SK-MEL-5 (cell line): ENCODE data around the gene RCBTB2. TPM values are rescaled to one million over a fixed set of nuclear protein-coding genes. Genes with fewer than 3 reads are reported as not detected.

Source experiments
- DNase-seq: peaks from one replicate; pipeline ENCODE4 v3.0.0-alpha.2; 2016; ENCODE audit warnings: low read depth, low spot score
- in situ Hi-C: cut with HindIII; loops from 2 replicates; pipeline ENCODE4 v1.10.0; 2016; ENCODE audit warnings: low sequenced_read_pairs, high pct_unique_total_duplicates, low pct_unique_long_range_greater_than_20kb
- total RNA-seq: library from RNA; depleted of rRNA; stranded (reverse); fragments of >200 nt; shearing (Covaris generic); gene quantifications from 2 replicates; pipeline ENCODE4 v1.2.3, GENCODE V29; 2014

The RCBTB2 gene
- total RNA-seq, 1 experiment from 2014 or later: 4.8 TPM

DNA sequence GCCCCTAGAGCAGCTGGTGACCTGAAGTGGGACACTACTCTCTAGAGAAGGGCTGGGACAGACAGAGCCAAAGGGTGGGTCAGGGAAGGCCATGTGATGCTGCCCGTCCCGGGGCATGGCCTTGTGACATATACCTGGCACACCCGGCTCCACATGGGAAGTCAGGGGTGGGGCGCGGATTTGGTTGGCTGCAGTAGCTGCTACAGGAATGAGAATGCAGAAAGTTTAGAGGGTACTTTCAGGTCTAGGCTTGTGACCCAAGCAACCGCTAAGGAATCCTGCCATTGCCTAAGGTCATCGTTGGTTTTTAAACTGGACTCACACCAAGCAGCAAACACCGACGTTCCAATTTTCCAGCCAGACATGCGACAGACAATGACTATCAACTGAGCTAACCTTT lies 25.9 kb downstream of the RCBTB2 start:
- no peak for DNase-seq
- in situ Hi-C loops: no loop called here

- DNase-seq: no peak
- in situ Hi-C loops: no loop called here
Observed at GRCh38 chr13:48506092-48506701, 26.7 kb downstream of the RCBTB2 start.

DNA sequence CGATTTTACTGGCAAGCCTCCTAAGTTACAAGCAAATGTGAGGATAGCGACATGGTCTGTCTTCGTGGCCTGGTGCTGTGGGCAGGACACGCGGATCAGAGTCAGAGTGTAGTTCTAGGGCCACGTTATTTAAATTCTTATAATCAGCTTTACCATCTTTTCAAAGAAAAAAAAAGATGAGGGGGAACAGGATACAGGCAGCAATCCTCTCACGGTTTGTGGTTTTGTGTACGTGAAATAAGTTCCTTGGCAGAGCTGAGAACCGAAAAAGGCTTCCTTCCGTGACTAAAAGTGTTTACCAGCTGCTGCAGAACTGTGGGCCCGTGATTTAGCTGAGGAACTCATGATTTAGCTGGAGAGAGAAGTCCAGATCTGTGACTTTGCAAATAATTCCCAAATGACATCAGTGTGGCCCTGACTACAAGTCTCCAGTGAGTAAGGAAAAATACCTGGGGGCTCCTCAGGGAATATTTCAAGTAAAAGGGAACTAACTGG lies 27.2 kb downstream of the RCBTB2 start:
- in situ Hi-C loops: no loop called here
- no peak for DNase-seq

GRCh38 chr13:48505012-48505411 lies 27.9 kb downstream of the RCBTB2 start:
- DNase-seq: no peak
- in situ Hi-C loops: no loop called here

- in situ Hi-C loops: no loop called here
- DNase-seq: no peak
Observed at GRCh38 chr13:48504606-48505005, 28.3 kb downstream of the RCBTB2 start.

GRCh38 chr13:48502601-48503319 lies 30.1 kb downstream of the RCBTB2 start:
- in situ Hi-C loops: no loop called here

DNA sequence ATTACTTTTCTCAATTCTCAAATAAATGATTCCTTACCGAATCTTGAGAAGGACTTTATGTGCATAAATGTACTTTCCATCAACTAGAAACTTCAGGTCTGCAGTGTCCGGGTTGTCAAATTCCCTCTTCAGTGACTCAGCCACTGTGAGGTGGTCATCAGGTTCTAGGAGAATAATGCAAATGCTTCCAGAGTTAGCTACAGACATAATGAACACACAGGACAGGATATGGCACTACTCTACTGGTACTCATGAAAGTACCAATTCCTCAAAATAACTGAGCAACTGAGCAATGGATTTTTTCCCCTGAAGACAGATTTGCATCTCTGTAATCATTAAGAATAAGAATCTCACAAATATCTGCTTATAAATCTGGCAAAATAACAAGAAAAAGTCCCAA lies 31.2 kb downstream of the RCBTB2 start:
- in situ Hi-C loops: no loop called here
- DNase-seq: no peak

More at GRCh38 chr13:48502601-48503319, 30.1 kb downstream of the RCBTB2 start:
- no peak for DNase-seq

- in situ Hi-C loops: no loop called here
- DNase-seq: no peak
Observed at GRCh38 chr13:48500652-48501197, 32.2 kb downstream of the RCBTB2 start.

DNA sequence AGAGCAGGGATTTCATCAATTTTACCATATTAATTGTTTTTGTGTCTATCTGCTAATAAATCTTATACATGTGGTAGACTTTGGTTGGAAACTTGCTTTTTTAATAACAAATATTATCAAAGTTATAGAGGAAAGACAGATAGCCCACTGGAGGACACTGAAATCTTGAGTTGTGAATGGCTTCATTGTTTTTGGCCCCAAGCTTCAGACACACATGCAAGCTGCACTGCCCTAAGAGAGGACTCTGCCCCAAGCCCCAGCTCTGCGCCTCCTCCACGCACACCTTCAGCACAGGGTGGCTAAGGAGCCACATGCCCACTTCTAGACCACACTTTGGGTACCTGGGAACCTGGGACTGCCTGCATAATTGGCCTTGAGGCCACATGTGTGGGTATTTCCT lies 35.2 kb downstream of the RCBTB2 start:
- in situ Hi-C loops: no loop called here
- peak; percentile 38 for DNase-seq

GRCh38 chr13:48496271-48497161 lies 36.4 kb downstream of the RCBTB2 start:
- in situ Hi-C loops: no loop called here

GRCh38 chr13:48494874-48495273 lies 38.0 kb downstream of the RCBTB2 start:
- DNase-seq: no peak
- in situ Hi-C loops: no loop called here

More at GRCh38 chr13:48496271-48497161, 36.4 kb downstream of the RCBTB2 start:
- no peak for DNase-seq

DNA sequence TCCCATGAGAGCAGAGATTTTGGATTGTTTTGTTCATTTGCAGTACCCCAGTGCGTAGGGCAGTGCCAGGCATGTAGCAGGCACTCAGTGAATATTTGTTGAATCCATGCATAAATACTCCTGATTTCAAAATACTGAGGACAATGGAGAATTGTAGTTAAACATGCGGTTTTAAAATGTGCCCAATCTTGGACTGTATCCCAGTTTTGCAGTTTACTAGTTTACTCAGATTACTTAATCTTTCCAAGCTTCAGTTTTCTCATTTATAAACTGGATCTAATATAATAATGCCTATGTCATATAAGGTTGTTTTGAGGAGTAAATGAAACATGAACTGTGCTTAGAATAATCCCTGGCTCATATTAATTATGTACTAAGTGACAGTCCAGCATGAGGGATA lies 39.0 kb downstream of the RCBTB2 start:
- in situ Hi-C loops: no loop called here
- DNase-seq: peak; percentile 36

DNA sequence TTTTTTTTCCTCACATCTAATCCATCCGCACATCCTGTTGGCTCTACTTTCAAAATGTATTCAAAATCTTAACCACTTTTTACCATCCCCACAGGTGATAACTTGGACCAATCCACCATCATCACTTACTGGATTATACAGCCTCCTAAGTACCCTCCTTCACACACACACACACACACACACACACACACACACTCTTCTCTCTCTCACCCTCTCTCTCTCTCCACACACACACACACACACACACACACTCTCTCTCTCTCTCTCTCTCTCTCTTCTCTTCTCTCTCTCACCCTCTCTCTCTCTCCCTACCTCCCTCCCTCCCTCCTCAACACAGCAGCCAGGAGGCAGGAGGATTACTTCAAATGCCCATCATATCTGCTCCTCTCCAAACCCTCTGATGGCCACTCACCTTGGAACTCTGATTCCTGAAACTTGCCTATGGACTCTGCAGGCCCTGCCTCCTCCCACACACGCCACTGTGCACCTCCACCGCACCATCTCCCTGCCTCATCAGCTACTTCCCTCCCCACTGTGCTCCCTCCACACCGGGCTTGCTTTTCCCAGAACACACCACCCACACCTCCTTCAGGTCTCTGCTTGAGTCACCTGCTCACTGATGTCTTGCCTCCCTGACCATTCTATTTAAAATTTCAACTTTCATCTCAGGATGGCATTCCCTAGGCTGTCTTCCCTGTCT lies 39.7 kb downstream of the RCBTB2 start:
- in situ Hi-C loops: no loop called here
- DNase-seq: no peak

- peak; percentile 31 for DNase-seq
Observed at GRCh38 chr13:48492470-48493065, 40.3 kb downstream of the RCBTB2 start.

DNA sequence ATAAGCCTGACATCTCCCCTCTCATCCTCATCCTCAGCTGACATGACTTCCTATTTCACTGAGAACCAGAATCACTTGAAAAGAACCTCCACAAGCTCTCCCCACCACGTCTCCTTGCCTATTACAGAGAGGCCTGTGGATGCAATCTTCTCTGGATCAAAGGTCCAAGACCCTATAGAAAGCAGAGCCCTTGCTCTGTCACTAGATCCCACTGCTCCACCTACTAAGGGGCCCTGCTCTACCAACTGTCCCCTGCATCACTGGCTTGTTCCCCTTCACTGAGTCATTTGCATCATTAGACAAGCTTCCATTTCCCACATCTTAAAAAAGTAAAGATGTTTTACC lies 40.8 kb downstream of the RCBTB2 start:
- DNase-seq: no peak
- in situ Hi-C loops: no loop called here

More at GRCh38 chr13:48492470-48493065, 40.3 kb downstream of the RCBTB2 start:
- in situ Hi-C loops: no loop called here

GRCh38 chr13:48491423-48492095 lies 41.3 kb downstream of the RCBTB2 start:
- in situ Hi-C loops: no loop called here
- no peak for DNase-seq

- in situ Hi-C loops: no loop called here
- no peak for DNase-seq
Observed at GRCh38 chr13:48490241-48490640, 42.6 kb downstream of the RCBTB2 start.
